Measurements from ENCODE around the gene SMOC1. TPM values are rescaled to one million over a fixed set of nuclear protein-coding genes. Genes with fewer than 3 reads are reported as not detected.
A peak's percentile ranks its signal among the peaks of the same experiment; 100 is the strongest.

SMOC1 gene
- total and polyA plus RNA-seq, 2 experiments from 2014 or later = 0.70 to 3.5 TPM

DNA sequence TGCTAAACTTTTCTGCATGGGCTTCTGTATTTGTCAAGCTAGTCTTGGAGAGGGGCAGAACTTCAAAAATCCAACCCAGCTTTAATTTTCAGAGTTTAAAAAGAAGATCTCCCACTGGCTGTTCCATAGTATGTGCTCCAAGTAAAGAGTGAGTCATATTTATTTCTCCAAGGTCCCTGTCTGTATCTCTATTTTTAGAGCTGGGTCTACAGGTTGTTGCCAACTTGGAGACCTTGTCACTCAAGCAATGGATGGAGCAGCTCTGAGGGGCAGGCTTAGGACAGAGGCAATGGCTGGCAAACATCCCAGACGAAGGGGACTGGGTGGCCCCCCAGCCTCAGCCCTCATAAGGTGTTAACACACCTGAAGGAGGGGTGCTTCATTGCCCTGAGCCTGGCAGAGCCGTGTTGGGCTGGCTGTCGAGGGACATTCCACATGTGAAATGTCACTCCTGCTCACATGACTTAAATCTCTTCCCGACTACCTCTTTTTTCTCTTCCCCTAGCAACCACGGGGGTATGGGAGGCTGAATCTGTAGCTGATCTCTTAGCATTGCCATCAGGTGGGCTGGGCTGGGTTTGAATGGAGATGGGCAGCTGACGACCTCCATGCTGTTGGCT lies 103.1 kb downstream of the SMOC1 start:
- DNase-seq = no peak
- H3K9ac ChIP-seq = no peak overlapping the region
- in situ Hi-C loops (cut with MboI) = no loop called here
- H3K4me2 ChIP-seq (ENCODE audit: unreplicated experiment) = no peak overlapping the region
- no peak overlapping the region for H2AFZ ChIP-seq
- no peaks in the 10 kb centered on the region for H3K9me3 ChIP-seq (ENCODE audit: low read depth)
- H3K27me3 ChIP-seq (replicated peaks; ENCODE audit: insufficient read depth) = no peaks in the 10 kb centered on the region
- H3K36me3 ChIP-seq (ENCODE audit: low read depth) = no peaks in the 10 kb centered on the region
- H3K4me3 ChIP-seq = no peak overlapping the region
- no peaks in the 10 kb centered on the region for H3K4me1 ChIP-seq (ENCODE audit: insufficient read depth)
- no peaks in the 10 kb centered on the region for H3F3A ChIP-seq (ENCODE audit: insufficient read depth)
- H3K79me2 ChIP-seq (ENCODE audit: insufficient read depth) = no peaks in the 10 kb centered on the region
- TF ChIP-seq EZH2 (IDR thresholded peaks at IDR 0.05; ENCODE audit: insufficient read depth, poor library complexity, severe bottlenecking) = no peak
- TF ChIP-seq EZH2phosphoT487 (IDR thresholded peaks at IDR 0.05; ENCODE audit: insufficient read depth, low read depth) = no peak
- no peak overlapping the region for H3K27ac ChIP-seq
- no peaks in the 10 kb centered on the region for H3K9me2 ChIP-seq (ENCODE audit: insufficient read depth)
- 3 to 5% methylated on average over 6 of the region's 6 CpGs for WGBS, 2 experiments (ENCODE audit: low coverage in 1 of 2, low lambda C conversion rate in 2 of 2, missing lambda C conversion rate in 2 of 2)
- no peaks in the 10 kb centered on the region for H4K20me1 ChIP-seq (ENCODE audit: insufficient read depth)

DNA sequence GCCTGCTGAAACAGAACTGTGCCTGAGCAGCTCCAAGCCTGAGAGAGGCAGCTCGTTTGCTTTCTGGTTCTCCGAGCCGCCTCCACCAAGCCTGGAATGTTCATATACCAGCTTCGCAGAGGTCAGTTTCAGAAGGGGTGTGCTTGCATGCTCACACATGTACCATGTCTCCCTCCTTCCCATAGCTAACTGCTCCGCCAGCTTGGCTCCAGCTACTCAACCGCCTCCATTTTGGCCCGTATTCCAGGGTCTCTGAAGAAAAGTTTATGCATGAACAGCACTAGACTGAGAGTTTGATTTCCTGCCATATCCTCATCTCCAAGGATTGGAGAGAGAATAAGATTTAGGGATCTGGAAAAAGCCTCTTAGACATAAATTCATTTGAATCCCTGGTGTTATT lies 103.7 kb downstream of the SMOC1 start:
- TF ChIP-seq EZH2phosphoT487 (IDR thresholded peaks at IDR 0.05; ENCODE audit: insufficient read depth, low read depth) (no peak), EZH2 (IDR thresholded peaks at IDR 0.05; ENCODE audit: insufficient read depth, poor library complexity, severe bottlenecking) (no peak)
- H3K4me2 ChIP-seq (ENCODE audit: unreplicated experiment) = no peak overlapping the region
- H3K9me2 ChIP-seq (ENCODE audit: insufficient read depth) = no peaks in the 10 kb centered on the region
- no peaks in the 10 kb centered on the region for H3F3A ChIP-seq (ENCODE audit: insufficient read depth)
- no peaks in the 10 kb centered on the region for H4K20me1 ChIP-seq (ENCODE audit: insufficient read depth)
- in situ Hi-C loops (cut with MboI) = no loop called here
- H3K9me3 ChIP-seq (ENCODE audit: low read depth) = no peaks in the 10 kb centered on the region
- no peak overlapping the region for H3K9ac ChIP-seq
- no peaks in the 10 kb centered on the region for H3K79me2 ChIP-seq (ENCODE audit: insufficient read depth)
- no peaks in the 10 kb centered on the region for H3K36me3 ChIP-seq (ENCODE audit: low read depth)
- 47 to 53% methylated on average over 7 of the region's 7 CpGs for WGBS, 2 experiments (ENCODE audit: low coverage in 1 of 2, low lambda C conversion rate in 2 of 2, missing lambda C conversion rate in 2 of 2)
- no peak overlapping the region for H2AFZ ChIP-seq
- DNase-seq = no peak
- H3K27ac ChIP-seq = no peak overlapping the region
- H3K27me3 ChIP-seq (replicated peaks; ENCODE audit: insufficient read depth) = no peaks in the 10 kb centered on the region
- H3K4me1 ChIP-seq (ENCODE audit: insufficient read depth) = no peaks in the 10 kb centered on the region
- no peak overlapping the region for H3K4me3 ChIP-seq

DNA sequence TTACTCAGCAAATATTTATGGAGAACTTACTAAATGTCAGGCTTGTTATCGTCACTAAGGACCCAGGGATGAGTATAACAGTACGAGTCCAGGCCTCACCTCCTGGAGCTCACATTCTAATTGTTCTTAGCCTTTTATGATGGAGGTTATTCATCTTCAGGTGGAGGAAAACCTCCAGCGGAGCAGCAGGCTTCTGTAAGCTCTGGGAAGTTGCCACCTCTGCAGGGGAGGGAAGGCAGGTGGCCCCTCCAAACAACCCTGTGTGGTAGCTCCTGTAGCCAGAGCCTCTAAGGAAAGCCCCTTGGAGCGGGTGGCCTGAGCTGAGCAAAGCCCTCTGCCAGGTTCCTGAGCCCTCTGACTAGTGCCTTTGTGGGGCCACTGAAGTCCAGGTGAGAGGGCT lies 104.1 kb downstream of the SMOC1 start:
- no peaks in the 10 kb centered on the region for H3F3A ChIP-seq (ENCODE audit: insufficient read depth)
- H3K9me2 ChIP-seq (ENCODE audit: insufficient read depth) = no peaks in the 10 kb centered on the region
- no peaks in the 10 kb centered on the region for H3K27me3 ChIP-seq (replicated peaks; ENCODE audit: insufficient read depth)
- no peak for DNase-seq
- H3K79me2 ChIP-seq (ENCODE audit: insufficient read depth) = no peaks in the 10 kb centered on the region
- H4K20me1 ChIP-seq (ENCODE audit: insufficient read depth) = no peaks in the 10 kb centered on the region
- no peaks in the 10 kb centered on the region for H3K4me1 ChIP-seq (ENCODE audit: insufficient read depth)
- no peaks in the 10 kb centered on the region for H3K36me3 ChIP-seq (ENCODE audit: low read depth)
- H2AFZ ChIP-seq = no peak overlapping the region
- no peak overlapping the region for H3K9ac ChIP-seq
- TF ChIP-seq EZH2phosphoT487 (IDR thresholded peaks at IDR 0.05; ENCODE audit: insufficient read depth, low read depth) (no peak), EZH2 (IDR thresholded peaks at IDR 0.05; ENCODE audit: insufficient read depth, poor library complexity, severe bottlenecking) (no peak)
- H3K4me3 ChIP-seq = no peak overlapping the region
- H3K27ac ChIP-seq = no peak overlapping the region
- H3K9me3 ChIP-seq (ENCODE audit: low read depth) = no peaks in the 10 kb centered on the region
- in situ Hi-C loops (cut with MboI) = no loop called here
- no peak overlapping the region for H3K4me2 ChIP-seq (ENCODE audit: unreplicated experiment)
- 29% methylated on average over 4 of the region's 4 CpGs for WGBS, 2 experiments (ENCODE audit: low coverage in 1 of 2, low lambda C conversion rate in 2 of 2, missing lambda C conversion rate in 2 of 2)

DNA sequence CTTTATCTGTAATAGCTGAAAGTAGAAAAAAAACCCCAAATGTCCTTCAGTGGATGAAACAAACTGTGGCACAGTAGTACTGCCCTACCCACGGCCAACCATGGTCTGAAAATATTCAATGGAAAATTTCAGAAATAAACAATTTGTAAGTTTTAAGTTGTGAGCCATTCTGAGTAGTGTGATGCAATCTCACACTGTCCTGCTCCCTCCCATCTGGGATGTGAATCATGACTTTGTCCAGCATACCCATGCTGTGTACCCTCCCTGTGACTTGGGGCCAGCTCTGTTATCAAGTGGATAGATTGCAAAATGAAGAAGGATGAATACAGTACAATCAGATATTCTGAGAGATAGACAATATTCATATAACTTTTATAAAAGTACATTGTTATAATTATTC lies 106.2 kb downstream of the SMOC1 start:
- Histone ChIP-seq H2AFZ (peak overlapping the region; percentile 40; the same call in 1 of the 2 replicates), H3K27me3 (replicated peaks; ENCODE audit: insufficient read depth) (no peaks in the 10 kb centered on the region; the same call in 1 of the 2 replicates), H3K4me2 (ENCODE audit: unreplicated experiment) (no peak overlapping the region), H3F3A (ENCODE audit: insufficient read depth) (no peaks in the 10 kb centered on the region), H3K9me3 (ENCODE audit: low read depth) (no peaks in the 10 kb centered on the region), H3K36me3 (ENCODE audit: low read depth) (no peaks in the 10 kb centered on the region), H3K79me2 (ENCODE audit: insufficient read depth) (no peaks in the 10 kb centered on the region), H4K20me1 (ENCODE audit: insufficient read depth) (no peaks in the 10 kb centered on the region), H3K27ac (peak overlapping the region; percentile 25; the same call in 1 of the 2 replicates), H3K4me3 (no peak overlapping the region), H3K9me2 (ENCODE audit: insufficient read depth) (no peaks in the 10 kb centered on the region), H3K4me1 (ENCODE audit: insufficient read depth) (no peaks in the 10 kb centered on the region), H3K9ac (no peak overlapping the region)
- peak; percentile 69 for DNase-seq
- WGBS, 2 experiments (ENCODE audit: low coverage in 1 of 2, low lambda C conversion rate in 2 of 2, missing lambda C conversion rate in 2 of 2) = 12 to 14% methylated on average over 1 of the region's 1 CpG
- in situ Hi-C loops (cut with MboI) = no loop called here
- no peak for TF ChIP-seq EZH2 (IDR thresholded peaks at IDR 0.05; ENCODE audit: insufficient read depth, poor library complexity, severe bottlenecking)
- no peak for TF ChIP-seq EZH2phosphoT487 (IDR thresholded peaks at IDR 0.05; ENCODE audit: insufficient read depth, low read depth)

Measured in GM23248 (cell line).